EL (cell line): ENCODE data around the gene SV2B.

Experiments
- DNase-seq: peaks from one replicate; pipeline ENCODE4 v3.0.0-alpha.2; 2016

Gene SV2B

DNA sequence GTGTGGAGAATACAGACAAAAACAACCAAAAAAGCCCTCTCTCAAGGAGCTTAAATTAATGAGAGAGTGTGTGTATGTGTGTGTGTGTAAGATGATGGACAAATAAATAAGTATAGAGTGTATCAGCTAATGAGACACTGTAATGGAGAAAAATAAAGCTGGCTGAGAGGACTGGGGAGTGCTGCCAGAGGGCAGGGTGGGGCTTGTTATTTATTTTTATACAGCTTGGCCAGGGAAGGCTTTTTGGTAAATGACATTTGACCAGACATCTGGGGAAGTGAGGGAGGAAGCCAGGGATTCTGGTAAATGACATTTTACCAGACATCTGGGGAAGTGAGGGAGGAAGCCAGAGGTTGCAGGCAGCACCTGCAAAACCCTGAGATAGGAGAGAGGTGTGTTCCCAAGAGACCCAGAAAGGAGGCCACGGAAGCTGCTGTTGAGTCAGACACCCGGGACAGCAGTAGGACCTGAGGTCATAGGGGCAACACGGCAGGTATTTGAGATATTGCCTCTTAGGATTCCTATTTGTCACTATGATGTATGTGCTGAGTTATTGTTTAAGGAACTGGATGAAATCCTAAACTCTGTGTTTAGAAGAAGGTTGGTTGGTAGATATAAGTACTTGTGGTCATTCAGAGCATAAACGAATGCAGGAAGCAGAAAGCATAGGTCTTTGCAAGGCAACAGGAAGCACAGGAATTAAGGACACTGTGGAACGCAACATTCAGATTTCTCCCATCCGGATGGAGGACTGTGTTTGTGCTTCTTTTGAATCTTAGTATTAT is 2.7 kb downstream of the SV2B start:
- no peak for DNase-seq

DNA sequence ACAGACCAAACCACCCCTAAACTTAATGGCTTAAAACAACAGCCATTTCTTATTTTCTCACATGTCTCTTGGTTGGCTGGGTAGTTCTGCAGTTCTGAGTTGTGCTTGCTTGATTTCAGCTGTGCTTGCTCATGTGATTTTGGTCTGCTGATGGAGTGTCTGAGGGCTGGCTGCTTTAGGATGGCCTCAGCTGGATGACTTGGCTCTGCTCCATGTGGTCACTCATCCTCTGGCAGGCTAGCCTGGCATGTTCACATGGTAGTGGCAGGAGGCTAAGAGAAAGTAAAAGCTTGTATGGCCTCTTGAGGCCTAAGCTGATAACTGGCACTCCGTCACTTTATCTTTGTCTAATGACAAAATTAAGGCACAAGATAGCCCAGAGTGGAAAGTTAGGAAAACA is 4.1 kb downstream of the SV2B start:
- DNase-seq = no peak

DNA sequence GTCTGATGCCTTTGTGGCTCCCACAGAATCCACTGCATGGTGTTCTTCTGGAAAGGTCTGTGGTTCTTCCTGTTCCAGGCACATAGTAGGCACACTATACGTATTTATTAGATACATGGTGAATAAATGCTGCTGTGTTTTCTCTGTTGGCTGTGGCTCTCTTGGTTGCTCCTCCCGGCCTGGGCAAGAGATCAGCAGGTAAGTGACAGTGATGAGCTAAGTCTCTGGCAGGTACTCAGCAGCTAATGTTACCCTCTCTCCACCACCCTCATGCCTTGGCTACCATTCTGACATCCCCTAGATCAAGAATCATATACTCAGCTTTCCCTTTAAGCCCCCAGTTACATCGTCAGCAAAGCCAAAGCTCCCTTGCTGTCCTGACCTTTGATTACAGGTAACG is 8.4 kb downstream of the SV2B start:
- no peak for DNase-seq

DNA sequence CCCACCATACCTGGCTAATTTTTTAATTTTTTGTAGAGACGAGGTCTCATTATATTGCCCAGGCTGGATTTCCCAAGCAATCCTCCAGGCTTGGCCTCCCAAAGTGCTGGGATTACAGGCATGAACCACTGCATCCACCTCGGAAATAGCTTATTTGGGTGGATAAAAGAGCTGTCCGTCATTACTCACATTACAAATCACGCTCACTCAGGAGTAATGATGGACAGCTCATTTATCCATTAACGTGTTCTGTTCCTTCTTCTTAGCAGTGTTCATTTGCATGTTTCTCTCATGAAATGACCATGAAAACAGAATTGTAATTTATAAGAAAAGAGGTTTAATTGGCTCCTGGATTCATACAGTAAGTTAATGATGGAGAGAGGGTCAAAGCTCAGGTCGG is 9.8 kb downstream of the SV2B start:
- DNase-seq = no peak

DNA sequence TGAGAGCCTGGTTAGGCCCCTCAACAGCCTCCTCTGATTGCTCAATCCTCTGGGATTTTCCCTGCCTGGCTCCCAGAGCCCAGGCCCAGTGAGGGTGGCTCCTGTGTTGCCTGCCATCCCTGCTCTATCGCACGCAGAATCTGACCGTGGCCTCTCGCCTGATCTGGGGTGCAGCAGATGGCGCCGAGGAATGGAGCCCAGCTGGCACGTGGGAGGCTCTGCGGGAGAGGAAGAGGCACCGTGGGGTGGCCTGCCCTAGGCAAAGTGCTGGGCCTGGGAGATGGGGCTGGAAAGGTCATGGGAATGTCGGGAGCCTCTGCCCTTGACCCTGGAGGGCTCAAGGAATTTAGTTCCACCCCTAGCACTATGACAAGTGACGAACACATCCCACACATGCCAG is 10.3 kb downstream of the SV2B start:
- no peak for DNase-seq

DNA sequence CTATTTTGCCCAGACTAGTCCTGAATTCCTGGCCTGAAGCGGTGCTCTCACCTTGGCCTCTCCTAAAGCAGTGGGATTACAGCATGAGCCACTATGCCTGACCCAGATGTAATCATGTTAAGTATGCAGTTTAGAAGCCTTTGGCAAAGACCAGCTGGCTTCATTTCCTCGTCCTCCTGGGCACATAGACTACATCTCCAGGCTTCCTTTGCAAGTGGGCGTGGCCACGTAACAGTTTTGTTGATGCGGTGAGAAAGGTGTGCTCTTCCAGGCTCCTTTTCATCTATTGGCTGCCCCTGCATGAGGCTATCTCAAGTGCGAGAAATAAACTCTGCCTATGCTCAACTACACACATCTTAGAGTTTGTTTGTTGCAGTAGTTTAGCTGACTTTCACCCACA is 13.0 kb downstream of the SV2B start:
- DNase-seq = no peak

DNA sequence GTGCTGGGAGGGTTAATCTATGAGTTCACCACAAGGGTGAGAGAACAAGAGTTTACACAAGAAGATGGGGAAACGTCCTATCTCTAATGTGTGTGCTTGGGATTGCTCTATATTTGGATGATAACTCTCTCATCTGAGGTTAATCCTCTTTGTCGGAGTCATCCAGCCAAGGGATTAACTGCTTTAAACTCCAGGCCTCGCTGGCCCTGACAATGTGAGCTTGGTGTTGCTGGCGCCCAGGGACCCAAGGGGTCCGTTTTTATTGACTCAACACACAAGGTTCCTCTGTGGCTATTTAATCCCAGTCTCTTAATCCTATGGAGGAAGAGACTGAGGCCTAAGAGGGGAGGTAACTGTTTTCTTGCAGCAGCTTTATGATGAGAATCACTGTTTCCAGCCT is 14.2 kb downstream of the SV2B start:
- DNase-seq = no peak

DNA sequence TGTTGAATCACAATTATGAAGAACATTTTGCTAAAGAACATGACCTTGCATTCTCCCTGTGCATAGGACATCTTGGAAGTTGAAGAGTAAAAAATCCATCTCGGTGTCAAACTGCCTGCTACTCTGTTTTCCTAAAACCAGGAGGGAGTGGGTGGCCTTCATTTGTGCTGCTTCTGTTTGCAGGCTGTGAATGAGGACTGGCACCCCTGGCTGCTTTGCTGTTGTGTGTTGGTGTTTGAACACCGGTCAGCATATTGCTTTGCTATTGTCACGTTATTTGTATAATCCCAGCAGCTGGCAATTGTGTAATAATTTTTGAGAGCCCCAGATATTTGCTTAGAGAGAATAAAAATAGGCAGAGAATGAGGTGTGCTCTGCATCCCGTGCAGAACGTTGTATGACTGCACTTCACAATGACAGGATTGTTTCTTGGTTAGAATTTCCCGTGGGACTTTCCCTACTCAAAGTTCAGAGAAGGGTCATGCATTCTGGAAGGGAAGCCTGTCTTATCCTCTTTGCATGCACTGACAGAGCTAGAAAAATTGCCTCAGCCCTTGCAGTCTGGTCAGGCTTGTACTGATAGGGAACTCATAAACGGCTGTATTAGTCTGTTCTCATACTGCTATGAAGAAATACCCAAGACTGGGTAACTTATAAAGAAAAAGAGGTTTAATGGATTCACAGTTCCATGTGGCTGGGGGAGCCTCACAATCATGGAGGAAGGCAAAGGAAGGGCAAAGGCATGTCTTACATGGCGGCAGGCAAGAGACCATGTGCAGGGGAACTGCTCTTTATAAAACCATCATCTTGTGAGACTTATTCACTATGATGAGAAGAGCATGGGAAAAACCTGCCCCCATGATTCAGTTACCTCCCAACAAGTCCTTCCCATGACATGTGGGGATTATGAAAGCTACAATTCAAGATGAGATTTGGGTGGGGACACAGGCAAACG is 16.3 kb downstream of the SV2B start:
- no peak for DNase-seq

DNA sequence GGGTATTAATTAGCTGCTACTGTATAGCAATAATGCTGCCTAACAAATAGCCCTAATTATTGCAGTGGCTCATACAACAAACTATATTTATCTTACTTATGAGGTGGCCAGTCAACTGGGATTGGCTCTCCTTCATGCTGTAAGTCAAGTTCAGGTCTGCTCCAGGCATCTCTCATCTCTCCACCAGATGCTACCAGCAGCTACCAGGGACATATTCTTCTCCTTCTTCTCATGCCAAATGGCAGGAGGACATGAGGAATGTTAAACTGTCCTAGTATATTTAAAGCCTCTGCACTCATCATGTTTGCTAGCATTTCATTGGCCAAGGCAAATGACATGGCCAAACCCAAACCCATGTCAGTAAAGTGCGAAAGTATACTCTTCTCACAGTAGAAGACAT is 17.3 kb downstream of the SV2B start:
- no peak for DNase-seq

DNA sequence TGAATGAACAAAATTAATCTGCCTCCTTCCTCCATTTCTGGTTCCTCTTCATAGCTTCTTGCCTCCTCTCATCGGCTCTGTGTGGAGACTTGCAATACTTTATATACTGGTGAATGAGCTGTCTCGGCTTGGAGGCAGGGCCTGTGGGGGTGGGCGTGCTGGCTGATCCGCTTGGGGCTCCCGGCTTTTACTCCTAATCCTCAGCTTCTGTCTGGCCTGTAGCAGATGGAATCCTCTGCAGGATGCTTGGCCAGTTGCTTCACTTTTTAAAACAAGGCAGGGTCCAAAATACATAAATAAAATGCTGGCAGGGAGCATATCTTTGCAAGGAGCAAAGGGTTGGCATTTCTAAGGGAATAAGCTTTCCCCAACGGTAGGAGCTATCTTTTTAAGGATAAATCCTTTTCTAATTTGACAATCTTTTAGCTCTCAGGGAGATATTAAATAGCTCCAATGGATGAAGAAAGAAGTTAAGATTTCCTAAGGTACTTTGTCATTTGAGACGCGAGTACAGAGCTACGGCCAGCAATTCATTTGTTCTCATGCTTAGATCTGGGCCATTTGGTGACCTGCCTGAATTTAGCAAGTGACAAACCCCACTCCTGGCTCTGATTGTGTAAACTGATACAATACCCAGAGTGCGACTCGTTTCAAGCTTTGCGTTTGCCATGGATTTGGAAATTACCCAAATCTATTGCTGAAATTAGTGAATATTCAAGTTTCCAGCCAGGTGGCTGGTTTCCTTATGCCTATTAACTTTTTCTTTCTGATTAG is 18.9 kb downstream of the SV2B start:
- no peak for DNase-seq

DNA sequence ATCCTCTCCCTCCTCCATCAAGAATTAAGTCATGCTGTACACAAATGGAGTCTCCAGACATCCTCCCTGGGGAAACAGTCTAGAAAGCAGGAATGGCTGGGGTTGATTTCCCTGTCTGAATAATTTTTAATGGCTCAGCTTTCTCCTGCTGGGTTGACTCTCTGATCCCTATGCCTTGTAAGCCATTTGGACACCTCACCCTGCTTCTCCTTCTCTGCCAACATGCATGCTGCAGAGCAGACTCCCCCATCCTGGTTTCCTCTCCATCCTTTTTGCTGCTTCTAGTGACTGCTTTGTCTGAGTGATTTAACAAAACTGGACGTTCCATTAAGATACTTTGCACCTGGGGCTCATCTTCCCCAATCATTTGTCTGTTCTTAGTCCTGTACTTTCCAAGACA is 22.2 kb downstream of the SV2B start:
- no peak for DNase-seq

DNA sequence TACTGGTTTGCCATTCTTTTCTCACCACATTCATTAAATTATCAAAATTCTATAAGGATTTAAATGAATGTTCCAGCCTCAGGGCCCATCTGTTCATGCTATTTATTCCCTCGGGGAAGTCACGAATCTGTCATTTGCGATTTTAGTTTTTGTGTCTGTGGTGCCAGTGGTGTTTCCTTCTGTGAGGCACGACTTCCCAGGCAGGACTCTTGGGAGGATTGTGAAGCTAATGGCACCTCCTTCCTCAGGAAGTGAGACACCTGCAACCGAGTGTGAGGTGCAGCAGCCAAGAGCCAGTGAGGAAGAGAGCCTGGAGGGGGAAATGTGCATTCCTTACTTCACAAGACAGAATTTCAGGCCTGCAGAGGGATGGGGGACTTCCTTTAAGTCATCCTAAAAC is 24.1 kb downstream of the SV2B start:
- no peak for DNase-seq

DNA sequence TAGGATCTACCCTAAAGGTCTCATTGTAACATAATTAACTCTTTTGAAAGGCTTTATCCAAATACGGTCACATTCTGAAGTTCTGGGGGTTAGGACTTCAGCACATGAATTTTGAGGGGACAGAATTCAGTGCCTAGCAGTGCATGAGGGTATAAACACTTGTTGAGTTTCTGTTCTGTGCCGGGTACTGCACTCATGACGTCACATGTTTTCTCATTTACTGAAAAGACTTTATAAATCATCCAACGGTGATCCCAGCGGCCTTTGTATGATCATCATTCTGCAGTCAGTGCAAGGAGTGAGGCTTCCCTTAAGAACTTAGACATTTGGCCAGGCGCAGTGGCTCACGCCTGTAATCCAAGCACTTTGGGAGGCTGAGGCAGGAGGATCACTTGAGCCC is 25.1 kb downstream of the SV2B start:
- DNase-seq = no peak

DNA sequence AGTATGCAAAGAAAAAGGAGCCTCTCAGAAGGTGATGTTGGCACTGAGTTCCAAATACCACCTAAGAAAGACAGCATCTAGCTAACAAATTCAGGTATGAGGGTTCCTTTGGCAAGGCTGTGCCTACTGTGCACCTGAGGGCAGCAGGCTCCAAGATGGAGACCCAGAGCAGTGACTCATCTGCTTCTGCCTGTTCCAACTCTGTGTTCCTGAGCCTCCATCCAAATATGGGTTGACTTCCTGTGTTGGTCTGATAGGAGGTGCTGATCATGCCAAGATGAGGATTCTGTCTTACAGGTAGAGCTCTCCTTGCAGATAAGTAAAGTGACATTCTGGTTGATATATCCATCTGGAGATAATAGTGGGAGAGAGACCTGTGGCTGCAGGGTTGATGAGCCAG is 26.0 kb downstream of the SV2B start:
- DNase-seq = no peak

DNA sequence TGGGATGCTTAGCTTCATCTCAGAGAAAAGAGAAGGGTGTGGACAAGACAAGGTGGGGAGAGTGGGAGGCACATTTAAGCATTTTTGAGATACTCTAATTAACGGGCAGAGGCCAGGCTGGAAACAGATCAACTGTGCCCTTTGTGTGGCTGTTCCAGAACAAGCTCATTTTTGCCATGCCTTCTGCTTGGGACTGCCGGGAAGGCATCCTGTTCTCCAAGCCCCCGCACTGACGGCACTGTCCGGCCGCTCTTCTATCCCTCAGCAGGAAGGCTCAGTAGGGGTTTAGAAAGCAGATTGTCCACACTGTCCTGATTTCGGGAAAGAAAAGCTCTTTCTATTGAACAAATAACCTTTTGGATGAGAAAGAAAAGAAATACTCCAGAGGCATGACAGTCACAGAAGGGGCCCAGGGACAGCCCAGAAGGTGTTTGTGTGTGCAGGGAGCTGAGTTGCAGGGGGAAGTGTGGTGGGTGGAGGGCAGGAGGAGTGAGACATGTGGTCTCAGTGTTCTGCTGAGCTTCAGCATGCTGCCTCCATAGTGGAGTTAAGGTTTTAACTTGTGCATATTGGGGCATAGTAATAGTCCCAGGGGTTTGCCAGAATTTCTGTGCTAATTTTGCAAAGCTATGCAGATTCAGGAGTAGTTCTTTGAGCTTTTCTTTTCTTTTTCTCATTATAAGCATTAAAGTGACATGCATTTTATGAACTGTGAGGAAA is 27.3 kb downstream of the SV2B start:
- DNase-seq = no peak

DNA sequence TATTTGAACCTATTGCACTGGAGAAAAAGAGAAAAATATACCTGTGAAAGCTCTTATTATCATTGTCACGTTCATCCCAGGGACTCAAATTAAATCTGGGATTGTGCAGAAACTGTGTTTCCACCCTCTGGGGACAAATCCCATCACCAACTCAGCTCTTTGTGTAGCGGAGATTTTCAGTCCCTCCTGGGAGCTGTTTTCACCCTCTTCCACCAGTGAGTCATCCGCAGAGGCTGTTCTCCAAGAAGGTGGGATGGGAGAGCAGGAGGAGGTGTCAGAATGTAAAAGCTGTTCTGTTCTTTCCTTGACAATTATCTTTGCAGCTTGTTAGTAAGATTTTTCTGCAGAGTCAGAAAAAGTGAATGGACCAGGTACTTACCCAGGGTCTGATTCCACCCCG is 28.0 kb downstream of the SV2B start:
- DNase-seq = no peak

DNA sequence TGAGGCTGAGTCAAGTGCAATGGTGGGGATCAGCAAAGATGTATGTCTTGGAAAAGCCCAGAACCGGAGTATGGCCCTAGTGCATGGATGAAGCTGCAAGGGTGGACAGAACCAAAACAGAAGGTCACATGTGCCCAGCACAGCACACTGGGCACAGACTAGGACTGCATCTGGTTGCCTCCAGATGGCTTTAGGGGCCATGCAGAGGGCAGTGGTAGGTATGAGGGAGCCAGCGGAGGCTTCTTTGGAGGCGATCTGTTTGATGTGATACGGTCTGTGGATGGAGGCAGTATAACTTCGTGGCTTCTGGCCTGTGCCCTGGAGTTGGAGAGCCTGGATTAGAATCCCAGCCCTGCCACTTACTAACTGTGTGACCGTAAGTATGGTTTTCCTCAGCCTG is 29.4 kb downstream of the SV2B start:
- DNase-seq = no peak

DNA sequence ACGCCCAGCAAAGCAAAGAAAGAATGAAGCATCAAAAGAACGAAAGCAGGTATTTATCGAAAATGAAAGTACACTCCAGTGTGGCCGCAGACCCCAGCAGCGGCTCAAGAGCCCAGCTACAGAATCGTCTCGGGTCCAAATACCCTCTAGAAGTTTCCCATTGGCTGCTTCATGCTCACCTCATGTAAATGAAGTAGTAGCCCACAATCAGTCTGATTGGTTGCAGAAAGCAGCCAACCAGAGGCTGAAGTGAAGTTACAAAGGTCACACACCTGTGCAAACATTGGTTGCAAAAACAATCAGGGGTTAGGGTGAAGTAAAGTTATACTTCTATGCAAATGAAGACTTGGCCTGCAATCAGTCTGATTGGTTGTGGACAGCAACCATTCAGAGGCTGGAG is 32.0 kb downstream of the SV2B start:
- DNase-seq = no peak

DNA sequence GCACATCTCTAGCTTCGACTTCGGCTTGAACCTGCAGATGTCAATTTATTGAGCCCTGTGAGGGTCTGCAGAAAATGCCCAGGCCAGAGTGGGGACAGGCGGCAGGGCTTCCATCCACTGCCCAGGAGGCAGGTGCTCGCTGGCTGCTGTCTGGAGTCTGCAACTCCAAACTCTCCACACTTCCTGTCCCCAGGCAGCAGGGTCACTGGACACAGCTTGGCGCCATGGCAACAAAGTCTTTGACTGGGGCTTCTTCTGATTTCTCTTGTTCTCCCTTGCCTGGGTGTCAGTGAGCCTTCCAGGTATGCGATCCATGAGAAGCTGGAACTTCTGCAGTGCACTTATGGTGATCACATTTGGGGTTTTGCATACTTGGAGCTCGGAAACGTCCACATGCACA is 33.5 kb downstream of the SV2B start:
- DNase-seq = no peak

DNA sequence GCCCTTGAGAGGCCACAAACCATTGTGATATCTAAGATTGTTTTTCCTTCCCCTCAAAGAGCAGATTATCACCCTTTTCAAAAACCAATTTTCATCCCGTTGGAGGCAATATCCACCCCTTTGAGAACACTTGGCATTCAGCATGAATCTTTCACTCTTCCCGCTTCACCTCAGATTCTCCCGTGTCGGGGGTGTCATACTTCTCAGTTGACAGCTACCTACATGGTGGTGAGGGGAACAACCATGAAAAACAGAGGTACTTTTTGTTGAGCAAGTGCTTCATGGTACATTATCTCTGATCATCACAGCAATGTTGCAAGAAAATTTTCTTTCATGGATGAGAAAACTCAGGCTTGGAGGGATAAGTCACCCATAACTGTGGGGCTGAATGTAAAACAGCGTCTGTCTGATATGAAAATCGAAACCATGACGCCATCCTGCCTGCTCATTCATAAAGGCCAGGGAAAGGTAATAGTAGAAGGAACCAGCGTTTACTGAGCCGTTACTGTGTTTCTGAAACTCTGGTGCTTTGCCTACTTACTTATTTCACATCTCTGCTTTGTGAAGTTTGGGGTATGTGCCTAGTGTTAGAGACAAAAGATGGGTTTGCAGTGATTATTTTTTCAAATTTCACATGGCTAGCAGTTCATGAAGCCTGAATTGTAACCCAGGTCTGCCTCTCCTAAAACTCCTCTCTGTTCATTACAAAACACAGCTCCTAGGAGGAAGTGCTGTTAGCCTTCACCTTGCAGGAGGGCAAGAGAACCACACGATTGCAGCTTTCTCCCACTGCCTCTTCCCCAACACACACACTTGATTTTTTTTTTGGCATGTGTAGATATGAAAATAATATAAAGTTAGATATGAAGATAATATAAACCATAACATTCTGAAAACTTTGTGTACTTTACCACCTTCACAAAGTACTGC is 35.4 kb downstream of the SV2B start:
- DNase-seq = no peak

DNA sequence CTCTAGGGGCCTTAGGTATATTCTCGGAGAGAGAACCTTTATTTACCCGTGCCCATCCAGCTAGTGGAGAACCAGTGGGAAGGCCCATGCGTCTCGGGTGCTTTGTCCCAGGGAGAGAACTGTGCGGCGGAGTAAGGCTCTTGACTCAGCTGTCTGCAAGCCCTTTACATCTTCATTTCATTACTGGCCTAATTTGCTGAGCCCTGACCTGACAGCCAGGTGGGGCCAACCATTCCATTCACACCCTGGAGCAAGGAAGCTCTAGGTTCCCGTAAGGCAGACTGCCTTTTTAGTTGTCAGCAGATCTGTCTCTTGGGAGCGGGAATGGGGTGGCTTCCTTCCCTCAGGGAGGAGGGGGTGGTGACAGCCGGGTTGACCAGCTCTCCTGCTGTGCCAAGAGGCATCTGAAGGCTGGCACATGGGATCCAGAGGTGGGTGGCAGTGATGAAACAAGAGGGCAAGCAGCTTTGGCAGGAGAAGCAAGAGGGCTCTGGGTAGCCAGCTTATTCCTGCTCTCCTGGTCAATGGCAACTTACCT is 36.4 kb downstream of the SV2B start:
- no peak for DNase-seq
